ENCODE results near the gene USP2. TPM values are rescaled to one million over a fixed set of nuclear protein-coding genes. Genes with fewer than 3 reads are reported as not detected.

USP2 gene
- total RNA-seq, 2 experiments from 2014 or later: 10.6 to 24.5 TPM

GRCh38 chr11:119378851-119379465, 2.5 kb downstream of the USP2 start:
- Histone ChIP-seq H3K79me2 (ENCODE audit: insufficient read depth, low read depth, low read length) (no peaks in the 10 kb centered on the region), H3K4me1 (ENCODE audit: insufficient read depth, low read length, poor library complexity, severe bottlenecking) (peaks cover 42% of the 10 kb centered on the region), H2AFZ (ENCODE audit: low read length) (no peak overlapping the region), H3K4me3 (ENCODE audit: low read depth, low read length, poor library complexity, severe bottlenecking) (no peak overlapping the region), H3K36me3 (ENCODE audit: insufficient read depth, low read length) (no peaks in the 10 kb centered on the region), H3K4me2 (ENCODE audit: low read length) (no peak overlapping the region), H3K9me2 (ENCODE audit: insufficient read depth, low read length) (no peaks in the 10 kb centered on the region), H4K20me1 (ENCODE audit: insufficient read depth, low read length) (no peaks in the 10 kb centered on the region), H3K9me3 (ENCODE audit: low read length) (no peaks in the 10 kb centered on the region), H3K27ac (ENCODE audit: low read depth, low read length, poor library complexity, severe bottlenecking) (no peak overlapping the region)
- ChIA-PET CTCF (ENCODE audit: unreplicated experiment) (interaction anchor here (1.0 kb wide), 1 partner anchor 57 kb away, joined by 3 read pairs; no protein-coding TSS in a partner anchor), POLR2A (interaction anchor here (0.6 kb wide), 1 partner anchor 123 kb away, joined by 3 read pairs; no protein-coding TSS in a partner anchor)
- intact Hi-C loops (cut with micrococcal nuclease; ENCODE audit: unreplicated experiment): no loop called here
- BruUV-seq (replicated peaks): no TSS peak
- DNase-seq (ENCODE audit: low spot score): no peak
- no peak for TF ChIP-seq CTCF (conservative IDR thresholded peaks at IDR 0.05; ENCODE audit: low read length)
- no peak for TF ChIP-seq EZH2phosphoT487 (IDR thresholded peaks at IDR 0.05; ENCODE audit: borderline replicate concordance, low read depth, low read length)

- Histone ChIP-seq H3K27ac (ENCODE audit: low read depth, low read length, poor library complexity, severe bottlenecking) (peak overlapping the region; percentile 34), H3K9me3 (ENCODE audit: low read length) (no peaks in the 10 kb centered on the region), H3K79me2 (ENCODE audit: insufficient read depth, low read depth, low read length) (no peaks in the 10 kb centered on the region), H3K36me3 (ENCODE audit: insufficient read depth, low read length) (no peaks in the 10 kb centered on the region), H3K9me2 (ENCODE audit: insufficient read depth, low read length) (no peaks in the 10 kb centered on the region), H3K4me2 (ENCODE audit: low read length) (peak overlapping the region; percentile 49), H3K4me1 (ENCODE audit: insufficient read depth, low read length, poor library complexity, severe bottlenecking) (peaks cover 50% of the 10 kb centered on the region), H3K4me3 (ENCODE audit: low read depth, low read length, poor library complexity, severe bottlenecking) (peak overlapping the region; percentile 24), H2AFZ (ENCODE audit: low read length) (peak overlapping the region; percentile 16; the same call in 1 of the 2 replicates), H4K20me1 (ENCODE audit: insufficient read depth, low read length) (no peaks in the 10 kb centered on the region)
- CTCF ChIA-PET (ENCODE audit: unreplicated experiment): interaction anchor here (1.0 to 3.0 kb wide), 2 partner anchors 17 to 56 kb away, joined by 3 to 8 read pairs; no protein-coding TSS in a partner anchor
- peak; percentile 23 for DNase-seq (ENCODE audit: low spot score)
- intact Hi-C loops (cut with micrococcal nuclease; ENCODE audit: unreplicated experiment): no loop called here
- POLR2A ChIA-PET: interaction anchor here (0.6 kb wide), 1 partner anchor 122 kb away, joined by 3 read pairs; no protein-coding TSS in a partner anchor
- BruUV-seq (replicated peaks): no TSS peak
- TF ChIP-seq EZH2phosphoT487 (IDR thresholded peaks at IDR 0.05; ENCODE audit: borderline replicate concordance, low read depth, low read length) (no peak), CTCF (conservative IDR thresholded peaks at IDR 0.05; ENCODE audit: low read length) (no peak)
Observed at GRCh38 chr11:119377961-119378667, 3.4 kb downstream of the USP2 start.

Measured in OCI-LY7 (cell line).